DMS79 treated with DMSO at 0.1 percent for 48 hours (cell line): ENCODE data around the gene NALCN.

Experiments
- DNase-seq: peaks from one replicate; lab custom pipeline; 2025; lab: John Stamatoyannopoulos, UW

NALCN gene

GRCh38 chr13:101123028-101123427 lies 293.3 kb downstream of the NALCN start:
- DNase-seq: no peak

- no peak for DNase-seq
These were observed 294.7 kb downstream of the NALCN start for GRCh38 chr13:101121608-101122007.

- no peak for DNase-seq
These were observed 296.3 kb downstream of the NALCN start for GRCh38 chr13:101120007-101120406.

- DNase-seq: no peak
These were observed 299.5 kb downstream of the NALCN start for GRCh38 chr13:101116826-101117225.

GRCh38 chr13:101116341-101116740 lies 300.0 kb downstream of the NALCN start:
- DNase-seq: no peak

GRCh38 chr13:101115762-101116171 lies 300.5 kb downstream of the NALCN start:
- DNase-seq: no peak

- DNase-seq: no peak
These were observed 304.4 kb downstream of the NALCN start for GRCh38 chr13:101111894-101112293.

GRCh38 chr13:101109005-101109404 lies 307.3 kb downstream of the NALCN start:
- no peak for DNase-seq

GRCh38 chr13:101098873-101099272 lies 317.4 kb downstream of the NALCN start:
- no peak for DNase-seq

GRCh38 chr13:101092985-101093384 lies 323.3 kb downstream of the NALCN start:
- DNase-seq: no peak

- no peak for DNase-seq
These were observed 326.0 kb downstream of the NALCN start for GRCh38 chr13:101090287-101090686.

GRCh38 chr13:101085551-101085950 lies 330.8 kb downstream of the NALCN start:
- DNase-seq: no peak

- DNase-seq: no peak
These were observed 333.9 kb downstream of the NALCN start for GRCh38 chr13:101082441-101082840.

GRCh38 chr13:101080616-101081015 lies 335.7 kb downstream of the NALCN start:
- DNase-seq: no peak

GRCh38 chr13:101065329-101065728 lies 351.0 kb downstream of the NALCN start:
- DNase-seq: no peak

GRCh38 chr13:101059793-101060192 lies 356.5 kb downstream of the NALCN start:
- no peak for DNase-seq

GRCh38 chr13:101058841-101059240 lies 357.5 kb downstream of the NALCN start:
- no peak for DNase-seq

GRCh38 chr13:101053301-101054093 lies 362.8 kb downstream of the NALCN start:
- no peak for DNase-seq

GRCh38 chr13:101049166-101049850 lies 367.0 kb downstream of the NALCN start:
- no peak for DNase-seq

- no peak for DNase-seq
These were observed 379.8 kb downstream of the NALCN start for GRCh38 chr13:101036546-101036945.

GRCh38 chr13:101035119-101035620 lies 381.1 kb downstream of the NALCN start:
- DNase-seq: no peak

GRCh38 chr13:101026736-101027398 lies 389.4 kb downstream of the NALCN start:
- no peak for DNase-seq

- DNase-seq: no peak
These were observed 390.0 kb downstream of the NALCN start for GRCh38 chr13:101026328-101026727.
